Posterior cingulate gyrus (tissue), 11 donors: Measurements from ENCODE around the gene HLA-DRB1.
"Not testable (repeated sequence)": the region's sequence is repeated elsewhere in the genome, so short reads cannot be mapped to it uniquely, and the experiment has no call there.

Experiments used
- DNase-seq, 10 donors: peaks; one replicate each; pipeline versions ENCODE4 v3.0.0 to v3.0.0-alpha.2; 2020 to 2021; ENCODE audit warnings: mixed read lengths in 3 of 10
- intact Hi-C: fragments of 100-400 bp; cut with DNase I; formaldehyde crosslinking; loops from one replicate; pipeline ENCODE4 v1.15.1; 2023

The HLA-DRB1 gene

DNA sequence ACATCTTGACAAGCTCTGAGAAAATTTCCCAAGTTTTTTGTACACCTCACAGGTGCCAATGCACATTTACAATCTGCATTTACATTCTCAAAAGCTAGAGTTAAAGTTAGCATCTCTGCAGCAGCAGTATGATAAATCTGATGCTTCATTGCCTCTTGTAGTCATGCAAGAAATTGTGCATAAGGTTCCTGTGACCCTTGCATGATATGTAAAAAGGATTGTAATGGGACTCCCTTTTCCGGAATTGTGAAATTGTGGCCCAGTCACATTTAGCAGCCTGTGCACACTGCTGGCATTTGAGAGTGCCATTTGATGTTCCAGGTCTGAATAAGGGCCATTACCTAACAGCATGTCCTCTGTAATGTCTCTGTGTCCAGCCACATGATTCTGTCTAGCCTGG lies 24.1 kb downstream of the HLA-DRB1 start:
- DNase-seq, result no peak
- intact Hi-C loops, result no loop called here

DNA sequence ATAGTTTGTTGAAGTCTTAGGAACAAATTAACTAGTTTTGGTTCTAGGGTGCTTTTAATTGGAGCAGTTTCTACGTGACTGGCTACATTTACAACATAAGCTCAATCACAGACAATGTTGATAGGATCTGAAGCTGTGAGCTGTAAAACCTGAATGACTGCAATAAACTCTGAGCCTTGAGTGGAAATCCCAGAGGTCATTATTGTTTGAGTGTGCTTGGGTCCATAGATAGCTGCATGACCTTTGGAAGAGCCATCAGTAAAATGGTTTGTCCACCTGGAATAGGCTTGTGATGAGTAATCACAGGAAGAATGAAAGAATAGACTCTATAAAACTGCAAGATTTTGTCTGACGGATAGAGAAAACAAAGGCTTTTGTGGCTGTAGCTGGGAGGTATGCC lies 26.7 kb downstream of the HLA-DRB1 start:
- intact Hi-C loops, result no loop called here
- DNase-seq, result no peak

DNA sequence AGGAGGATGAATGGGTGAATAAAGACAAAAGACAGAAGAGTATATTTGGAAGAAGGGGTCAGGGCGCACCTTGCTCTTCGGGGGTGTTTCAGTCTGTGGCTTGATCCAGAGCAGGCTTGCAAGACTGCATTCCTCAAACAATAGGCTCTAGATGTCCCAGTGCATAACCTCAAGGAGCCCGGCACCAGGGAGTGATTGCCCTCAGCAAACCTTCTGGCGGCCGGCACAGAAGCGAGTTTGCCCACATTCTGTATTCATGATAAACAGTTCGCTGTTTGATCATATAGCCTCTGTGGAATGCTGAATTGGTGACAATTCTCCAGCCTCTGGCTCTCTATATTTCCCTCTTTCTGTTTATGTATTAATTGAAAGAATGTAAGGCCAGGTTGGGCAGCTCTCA lies 29.9 kb downstream of the HLA-DRB1 start:
- DNase-seq, result no peak
- intact Hi-C loops, result no loop called here

DNA sequence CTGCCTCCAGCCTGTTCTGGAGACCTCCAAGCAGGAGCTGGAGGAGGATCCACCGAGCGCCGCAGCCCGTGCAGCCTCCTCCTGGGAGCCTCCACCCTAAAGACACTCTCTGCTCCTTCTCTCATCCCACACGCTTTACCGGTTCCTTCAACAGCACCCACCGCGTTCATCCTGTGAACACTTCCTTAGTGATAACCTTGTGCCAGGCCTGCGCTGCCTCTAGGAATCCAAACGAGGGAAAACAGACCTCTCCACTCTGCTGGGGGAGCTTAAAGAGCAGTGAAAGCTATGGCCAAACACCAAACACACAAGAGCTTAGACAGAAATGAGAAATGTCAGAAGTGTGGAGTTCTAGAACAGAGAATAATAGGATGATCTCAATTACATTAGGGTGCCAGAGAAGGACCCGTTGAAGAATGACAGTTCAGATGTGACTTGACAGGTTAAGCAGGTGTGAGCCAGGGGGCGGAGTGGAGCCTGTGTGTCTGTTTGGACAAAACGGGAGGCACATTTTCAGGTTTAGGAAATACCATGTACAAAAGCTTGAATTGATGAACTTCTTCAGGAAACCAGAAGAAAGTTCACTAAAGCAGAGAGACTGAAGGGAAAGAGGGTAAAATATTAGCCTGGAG lies 31.1 kb downstream of the HLA-DRB1 start:
- intact Hi-C loops, result no loop called here
- DNase-seq, result no peak

DNA sequence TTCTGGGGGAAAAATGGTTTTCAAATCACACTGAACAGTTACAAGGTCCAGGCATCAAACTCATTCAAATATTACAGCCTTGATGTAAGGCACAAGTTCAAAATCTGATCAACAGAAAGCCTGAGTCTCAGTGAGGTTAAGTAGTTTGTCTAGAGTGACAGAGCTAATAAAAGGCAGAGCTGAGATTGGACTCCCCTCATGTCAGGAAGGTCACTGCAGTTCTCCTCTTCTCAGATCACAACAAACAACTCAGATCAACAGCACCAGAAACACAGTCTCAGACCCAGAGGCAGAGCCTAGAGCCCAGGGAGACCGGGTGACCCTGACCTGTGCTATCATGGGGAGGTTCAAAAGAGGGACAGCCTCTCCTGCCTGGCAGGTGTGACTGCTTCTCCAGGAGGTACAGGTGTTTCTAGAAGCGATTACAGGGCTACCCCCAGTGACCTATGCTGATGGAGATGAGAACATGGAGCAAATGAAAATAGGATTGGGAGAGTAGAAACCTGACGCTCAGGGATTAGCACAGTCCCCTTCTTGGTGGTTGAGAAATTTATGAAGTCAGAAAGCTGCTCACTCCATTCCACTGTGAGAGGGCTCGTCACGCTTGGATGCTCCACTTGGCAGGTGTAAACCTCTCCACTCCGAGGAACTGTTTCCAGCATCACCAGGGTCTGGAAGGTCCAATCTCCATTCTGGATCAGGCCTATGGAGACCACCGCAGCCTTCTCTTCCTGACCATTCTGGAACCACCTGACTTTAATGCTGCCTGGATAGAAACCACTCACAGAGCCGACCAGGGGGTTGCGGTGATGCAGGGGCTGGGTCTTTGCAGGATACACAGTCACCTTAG lies 35.3 kb downstream of the HLA-DRB1 start:
- no peak for DNase-seq
- intact Hi-C loops, result no loop called here

DNA sequence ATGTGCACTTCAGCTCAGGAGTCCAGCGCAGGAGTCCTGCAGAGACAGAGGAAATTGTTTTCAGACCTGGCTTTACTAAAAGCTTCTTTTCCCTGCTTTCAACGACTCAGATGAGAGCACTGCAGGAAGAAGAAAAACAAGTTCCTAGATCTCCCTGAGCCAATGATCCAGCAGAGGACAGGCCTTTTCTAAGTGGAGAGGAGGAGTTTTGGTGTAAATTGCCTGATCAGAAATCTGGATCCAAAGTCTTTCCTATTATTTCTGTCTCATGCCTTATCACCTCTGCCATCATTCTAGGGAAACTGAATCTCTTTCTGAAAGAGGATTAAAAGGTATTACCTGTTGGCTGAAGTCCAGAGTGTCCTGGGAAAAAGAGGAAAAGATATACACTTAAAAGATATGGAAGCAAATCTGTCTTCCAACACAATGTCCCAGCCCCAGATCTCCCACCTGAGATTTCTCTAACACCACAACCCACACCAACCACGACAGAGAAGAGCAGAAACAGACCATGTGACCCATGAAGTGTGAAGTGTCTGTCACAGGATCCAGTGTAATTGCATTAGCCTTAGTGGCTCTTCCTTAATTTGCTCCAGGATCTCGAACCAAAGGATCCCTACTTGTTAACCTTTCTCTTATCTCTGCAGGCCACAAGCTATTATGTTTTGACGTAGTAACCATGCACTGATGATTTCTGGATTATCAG lies 36.5 kb downstream of the HLA-DRB1 start:
- intact Hi-C loops, result no loop called here
- no peak for DNase-seq

DNA sequence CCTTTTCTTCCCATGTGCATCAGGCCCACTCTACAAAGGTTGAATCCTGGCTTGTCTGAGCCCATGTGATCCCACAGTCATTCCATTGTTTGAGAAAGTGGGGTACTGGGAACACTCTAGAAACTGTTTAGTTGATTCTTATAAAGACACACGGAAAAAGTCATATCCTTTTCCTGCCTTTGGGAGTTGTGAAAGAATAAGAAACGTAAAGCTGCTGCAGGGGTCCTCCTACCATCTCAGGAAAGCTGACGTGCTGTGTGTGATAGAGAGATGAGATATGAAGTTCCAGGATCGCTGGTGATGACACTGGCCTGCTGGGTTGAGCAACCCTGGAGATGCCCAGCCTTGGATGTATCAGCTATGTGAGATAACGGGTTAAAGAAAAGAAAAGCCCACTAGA lies 38.2 kb downstream of the HLA-DRB1 start:
- intact Hi-C loops, result no loop called here
- DNase-seq, result no peak

DNA sequence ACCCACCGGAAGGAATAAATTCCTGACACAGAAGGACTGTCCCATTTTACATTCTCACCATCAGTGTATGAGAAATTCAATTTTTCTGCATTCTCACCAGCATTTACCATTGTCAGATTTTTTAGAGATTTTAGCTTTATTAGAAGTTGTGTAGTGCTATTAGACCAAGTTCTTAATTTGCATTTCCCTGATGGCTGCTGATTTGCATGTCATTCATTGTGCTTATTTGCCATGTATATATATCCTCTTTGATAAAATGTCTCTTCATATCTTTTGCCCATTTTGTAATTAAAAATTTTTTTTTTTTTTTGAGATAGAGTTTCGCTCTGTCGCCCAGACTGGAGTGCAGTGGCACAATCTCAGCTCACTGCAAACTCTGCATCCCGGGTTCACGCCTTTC lies 49.8 kb downstream of the HLA-DRB1 start:
- no peak for DNase-seq
- intact Hi-C loops, result no loop called here

DNA sequence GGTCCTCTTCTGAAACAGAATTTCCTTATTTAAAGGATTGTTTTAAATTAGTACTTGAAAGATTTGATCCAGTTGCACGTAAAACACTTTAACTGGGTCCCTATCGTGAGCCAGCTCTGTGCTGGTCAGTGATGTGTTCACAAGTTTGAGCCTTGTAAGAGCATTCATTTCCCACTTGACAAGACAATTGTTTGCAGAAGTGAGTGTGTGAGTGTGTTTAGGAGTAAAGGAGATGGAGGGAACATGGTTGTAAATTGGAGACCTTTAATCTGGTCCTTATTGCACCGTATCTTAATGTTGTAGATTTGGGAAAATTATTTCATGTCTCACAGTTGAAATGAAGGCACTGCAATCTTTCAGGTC lies 59.2 kb downstream of the HLA-DRB1 start:
- DNase-seq, intact Hi-C loops: not testable (repeated sequence)

DNA sequence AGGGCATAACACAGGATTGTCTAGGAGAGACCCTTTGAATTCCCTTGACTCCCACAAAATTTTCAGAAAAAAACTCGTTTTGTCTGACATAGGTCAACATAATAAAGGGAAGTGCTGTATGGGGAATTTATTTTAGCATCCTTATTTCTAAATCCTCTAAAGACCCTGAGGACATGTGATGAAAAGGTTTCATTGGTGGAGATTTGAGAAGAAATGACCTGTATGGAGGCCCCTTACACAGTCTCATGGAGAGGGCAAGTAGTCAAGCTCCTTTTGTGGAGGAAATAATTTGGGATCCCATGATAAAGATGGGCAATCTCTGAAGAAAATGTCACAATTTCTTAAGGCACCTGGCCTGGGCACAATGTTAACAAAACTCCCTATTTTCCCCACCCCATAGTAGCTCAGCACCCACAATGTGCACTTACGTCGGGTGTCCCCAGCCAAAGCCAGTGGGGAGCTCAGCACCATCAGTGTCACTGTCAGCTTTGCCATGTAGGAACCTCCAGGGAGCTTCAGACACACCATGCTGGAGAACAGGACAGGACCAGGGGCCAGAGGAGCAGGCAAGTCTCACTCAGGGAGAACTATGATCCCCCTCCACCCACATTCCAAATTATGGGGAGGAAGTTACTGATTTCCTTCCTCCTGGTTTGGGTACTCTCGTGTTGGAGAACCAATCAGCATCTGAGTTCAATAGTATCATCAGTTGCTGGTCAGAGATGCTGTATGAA lies 59.8 kb downstream of the HLA-DRB1 start, which contains the start of gene HLA-DRB5:
Gene HLA-DRB5, minus strand, starts transcription at position 591 of the 734 bp plus-strand sequence. Its CDS starts 63 bp downstream, at position 528.
- intact Hi-C loops, result no loop called here
- peak in 3 of 10 donors; percentile 7 to 46 (median 32) for DNase-seq
